H1 (cell line): Measurements from ENCODE around the gene ARID1B. TPM values are rescaled to one million over a fixed set of nuclear protein-coding genes. Genes with fewer than 3 reads are reported as not detected.

Experiments
- CTCF ChIA-PET: fragments of 300-600 bp; sonication (Branson Sonifier 250); formaldehyde crosslinking; loops from one replicate; lab custom pipeline; 2021; ENCODE audit not compliant: partially characterized antibody; lab: Charles Lee
- POLR2A ChIA-PET: fragments of 300-600 bp; sonication (Branson Sonifier 250); formaldehyde crosslinking; loops from one replicate; lab custom pipeline; 2021; ENCODE audit warnings: inconsistent platforms; ENCODE audit not compliant: partially characterized antibody; lab: Charles Lee
- DNase-seq, 2 experiments: peaks; one replicate each; pipeline versions ENCODE4 v3.0.0 to v3.0.0-alpha.2; 2010 to 2022; ENCODE audit warnings: low spot score in 2 of 2, low read depth in 1 of 2, mixed read lengths in 1 of 2
- FAIRE-seq: peaks from 2 replicates; lab custom pipeline; 2011; peaks lifted over from hg19 to GRCh38; lab: Jason Lieb, UNC
- H2AFZ ChIP-seq: 2 replicates; pipeline ENCODE4 v1.8.1; 2012; ENCODE audit warnings: low read length, inconsistent platforms
- H2AK5ac ChIP-seq: 2 replicates; pipeline ENCODE4 v1.6.1; 2013; ENCODE audit warnings: low read depth, low read length
- H2BK120ac ChIP-seq: replicated peaks from 2 replicates; pipeline ENCODE3; 2013; ENCODE audit warnings: low read depth, low read length, inconsistent platforms
- H2BK12ac ChIP-seq: 2 replicates; pipeline ENCODE4 v1.6.1; 2013; ENCODE audit warnings: low read depth, low read length
- H2BK15ac ChIP-seq: 2 replicates; pipeline ENCODE4 v1.6.1; 2013; ENCODE audit warnings: low read length
- H2BK20ac ChIP-seq: 2 replicates; pipeline ENCODE4 v1.6.1; 2013; ENCODE audit warnings: low read length
- H2BK5ac ChIP-seq: 2 replicates; pipeline ENCODE4 v1.6.1; 2013; ENCODE audit warnings: low read depth, low read length
- H3K14ac ChIP-seq: 2 replicates; pipeline ENCODE4 v1.6.1; 2013; ENCODE audit warnings: inconsistent platforms; ENCODE audit not compliant: insufficient read length
- H3K18ac ChIP-seq: 2 replicates; pipeline ENCODE4 v1.6.1; 2013; ENCODE audit warnings: low read length; ENCODE audit errors: extremely low read depth
- H3K23ac ChIP-seq: 2 replicates; pipeline ENCODE4 v1.6.1; 2013; ENCODE audit warnings: inconsistent platforms; ENCODE audit not compliant: insufficient read length
- H3K23me2 ChIP-seq: 2 replicates; pipeline ENCODE4 v1.6.1; 2013; ENCODE audit warnings: low read depth, low read length
- H3K27ac ChIP-seq: 2 replicates; pipeline ENCODE4 v1.6.1; 2011; ENCODE audit warnings: low read depth, low read length, inconsistent platforms
- H3K27me3 ChIP-seq, 4 experiments: replicated peaks in 1 of 4; 1 replicate in 1 of 4; 2 replicates in 3 of 4; pipeline versions ENCODE4 v1.6.1 to v1.8.1; 2011 to 2013; ENCODE audit warnings: low read length in 3 of 4, mild to moderate bottlenecking in 3 of 4, inconsistent platforms in 2 of 4, mixed read lengths in 2 of 4, moderate library complexity in 1 of 4; ENCODE audit not compliant: control insufficient read depth in 3 of 4, insufficient read depth in 3 of 4; ENCODE audit errors: extremely low read depth in 1 of 4
- H3K36me3 ChIP-seq, 4 experiments: 2 replicates each; pipeline versions ENCODE4 v1.6.1 to v1.8.1; 2011 to 2013; ENCODE audit warnings: mild to moderate bottlenecking in 4 of 4, low read length in 3 of 4, moderate library complexity in 2 of 4, control low read depth in 1 of 4, inconsistent platforms in 1 of 4; ENCODE audit not compliant: insufficient read depth in 4 of 4, control insufficient read depth in 2 of 4
- H3K4ac ChIP-seq: replicated peaks from 2 replicates; pipeline ENCODE3; 2013; ENCODE audit warnings: low read length, low read depth, mixed read lengths, inconsistent platforms; ENCODE audit not compliant: insufficient read length
- H3K4me1 ChIP-seq, 4 experiments: replicated peaks in 1 of 4; 1 replicate in 1 of 4; 2 replicates in 3 of 4; pipeline versions ENCODE4 v1.6.1 to v1.8.1; 2011 to 2013; ENCODE audit warnings: low read length in 3 of 4, inconsistent platforms in 2 of 4, mixed read lengths in 1 of 4; ENCODE audit not compliant: insufficient read depth in 4 of 4, control insufficient read depth in 3 of 4
- H3K4me2 ChIP-seq, 2 experiments: 2 replicates each; pipeline versions ENCODE4 v1.6.1 to v1.8.1; 2011 to 2013; ENCODE audit warnings: low read depth in 2 of 2, low read length in 2 of 2, control low read depth in 1 of 2, inconsistent platforms in 1 of 2, mild to moderate bottlenecking in 1 of 2; ENCODE audit not compliant: insufficient read depth in 1 of 2
- H3K4me3 ChIP-seq, 4 experiments: fragments of 200-600, 300-600 bp in 1 of 4; sonication (generic), shearing (Covaris generic), sonication (Bioruptor Twin) in 1 of 4; 2 replicates each; pipeline versions ENCODE4 v1.5.1 to v1.8.1; 2011 to 2016; ENCODE audit warnings: low read length in 4 of 4, low read depth in 3 of 4, control low read depth in 2 of 4, inconsistent platforms in 2 of 4, mild to moderate bottlenecking in 2 of 4, mixed read lengths in 1 of 4, moderate library complexity in 1 of 4; ENCODE audit not compliant: insufficient read depth in 2 of 4; ENCODE audit errors: extremely low read depth in 1 of 4
- H3K56ac ChIP-seq: replicated peaks from 2 replicates; pipeline ENCODE3; 2013; ENCODE audit warnings: low read depth, mild to moderate bottlenecking, mixed read lengths, low read length, inconsistent platforms; ENCODE audit not compliant: insufficient read length
- H3K79me1 ChIP-seq: 2 replicates; pipeline ENCODE4 v1.6.1; 2013; ENCODE audit warnings: low read depth, low read length, control low read depth
- H3K79me2 ChIP-seq, 2 experiments: 2 replicates each; pipeline versions ENCODE4 v1.6.1 to v1.8.1; 2012 to 2013; ENCODE audit warnings: low read length in 2 of 2, mild to moderate bottlenecking in 2 of 2, inconsistent platforms in 1 of 2; ENCODE audit not compliant: insufficient read depth in 2 of 2, control insufficient read depth in 1 of 2
- H3K9ac ChIP-seq, 4 experiments: replicated peaks in 1 of 4; 1 replicate in 1 of 4; 2 replicates in 3 of 4; pipeline versions ENCODE4 v1.6.1 to v1.8.1; 2011 to 2013; ENCODE audit warnings: low read depth in 3 of 4, low read length in 3 of 4, control low read depth in 2 of 4, mild to moderate bottlenecking in 2 of 4, moderate library complexity in 2 of 4, inconsistent platforms in 1 of 4; ENCODE audit errors: extremely low read depth in 1 of 4
- H3K9me3 ChIP-seq, 2 experiments: 2 replicates each; pipeline versions ENCODE4 v1.6.1 to v1.8.1; 2012 to 2013; ENCODE audit warnings: mild to moderate bottlenecking in 2 of 2, moderate library complexity in 2 of 2, control low read depth in 1 of 2, inconsistent platforms in 1 of 2, low read depth in 1 of 2, low read length in 1 of 2, mixed read lengths in 1 of 2; ENCODE audit not compliant: insufficient read depth in 2 of 2
- H4K20me1 ChIP-seq, 2 experiments: replicated peaks in 1 of 2; 2 replicates each; pipeline versions ENCODE3 to v1.8.1; 2011 to 2013; ENCODE audit warnings: inconsistent platforms in 2 of 2, low read length in 2 of 2, mild to moderate bottlenecking in 1 of 2; ENCODE audit not compliant: insufficient read depth in 2 of 2, control insufficient read depth in 1 of 2
- H4K5ac ChIP-seq: 2 replicates; pipeline ENCODE4 v1.6.1; 2013; ENCODE audit warnings: low read length, low read depth, mixed read lengths, inconsistent platforms; ENCODE audit not compliant: insufficient read length
- H4K8ac ChIP-seq: 2 replicates; pipeline ENCODE4 v1.8.0; 2013; ENCODE audit warnings: mild to moderate bottlenecking, moderate library complexity, low read length, inconsistent platforms; ENCODE audit not compliant: insufficient read depth; ENCODE audit errors: extremely low read depth
- H4K91ac ChIP-seq: replicated peaks from 2 replicates; pipeline ENCODE3; 2013; ENCODE audit warnings: low read length, mixed read lengths, inconsistent platforms; ENCODE audit not compliant: insufficient read length
- POLR2A ChIP-seq, 2 experiments: IDR thresholded peaks; 1 replicate in 1 of 2; 2 replicates in 1 of 2; pipeline ENCODE4 v1.6.1; 2011; ENCODE audit warnings: low read depth in 2 of 2, low read length in 2 of 2, mild to moderate bottlenecking in 2 of 2; ENCODE audit errors: control extremely low read depth in 1 of 2
- WGBS, 2 experiments: shearing (Covaris generic) in 1 of 2; methylation state at CpG; one replicate each; pipeline versions ENCODE4 v1.1.6 to v1.1.7; 2013 to 2015; ENCODE audit warnings: low lambda C conversion rate in 2 of 2, mixed read lengths in 2 of 2, inconsistent platforms in 1 of 2, low coverage in 1 of 2, missing lambda C conversion rate in 1 of 2; ENCODE audit not compliant: insufficient replicate concordance in 2 of 2, insufficient coverage in 1 of 2, insufficient read length in 1 of 2; ENCODE audit errors: extremely low coverage in 1 of 2, missing lambda C conversion rate in 1 of 2; 5-methylcytosine and 5-hydroxymethylcytosine counted together
- polyA plus RNA-seq, 7 experiments: library from polyadenylated mRNA; depleted of rRNA in 3 of 7; stranded (reverse) in 5 of 7; unstranded in 2 of 7; fragments of >200 nt in 5 of 7; fragments of 200-250 nt in 2 of 7; gene quantifications; 1 replicate in 5 of 7; 2 replicates in 1 of 7; 4 replicates in 1 of 7; pipeline versions ENCODE4 v1.2.1 to v1.2.3, GENCODE V29; 2011 to 2013; ENCODE audit warnings: missing spikeins in 2 of 7, mixed read lengths in 2 of 7
- total RNA-seq: library from RNA; stranded (reverse); fragmentation: NEBNext Ultra II Directional; extraction: Animal tissue kit (Norgen Biotek cat#: 25700); gene quantifications from 2 replicates; pipeline ENCODE4 v1.2.1, GENCODE V29; 2021

Gene ARID1B
- total and polyA plus RNA-seq, 2 of the 8 experiments (the other 6 are each of a cell fraction or from before 2014, with no cell fraction given), result 24.3 to 70.3 TPM

GRCh38 chr6:157226761-157227160, 449.6 kb downstream of the ARID1B start:
- H3K4me1 ChIP-seq, result peaks cover 0 to 21% (median 7%) of the 10 kb centered on the region in 4 experiments; a peak in 5 of 7 replicates

More at GRCh38 chr6:157226761-157227160, 449.6 kb downstream of the ARID1B start:
- no peaks in the 10 kb centered on the region; a peak in 1 of 7 replicates for H3K27me3 ChIP-seq
- H3K27ac ChIP-seq, result no peak overlapping the region
- no peak overlapping the region for H4K5ac ChIP-seq
- no peaks in the 10 kb centered on the region for H3K79me1 ChIP-seq
- H3K23ac ChIP-seq, result no peak overlapping the region
- TF ChIP-seq POLR2A (IDR thresholded peaks at IDR 0.05; ENCODE audit: control extremely low read depth in 1 of 2, low read depth in 2 of 2, low read length in 2 of 2), result no peak
- no peaks in the 10 kb centered on the region for H3K9me3 ChIP-seq
- no peak overlapping the region for H3K4me2 ChIP-seq
- FAIRE-seq, result no peak
- H2AFZ ChIP-seq, result no peak overlapping the region
- POLR2A ChIA-PET, result no interaction called here
- H2BK12ac ChIP-seq, result no peak overlapping the region
- peaks cover 0 to 2% of the 10 kb centered on the region in 2 experiments for H4K20me1 ChIP-seq
- H4K8ac ChIP-seq, result no peak overlapping the region
- no peak overlapping the region for H4K91ac ChIP-seq
- no peaks in the 10 kb centered on the region for H3K79me2 ChIP-seq
- H2BK120ac ChIP-seq, result no peak overlapping the region
- WGBS, 2 experiments, result 86% methylated on average over 4 of the region's 4 CpGs; no CpG with 5 or more reads in 1 of the 2 experiments
- no peak overlapping the region for H3K18ac ChIP-seq
- H3K14ac ChIP-seq, result no peak overlapping the region
- H3K36me3 ChIP-seq, result no peaks in the 10 kb centered on the region
- CTCF ChIA-PET, result interaction anchor here (0.9 to 1.6 kb wide), 7 partner anchors 9 to 51 kb away, joined by 3 to 6 read pairs (median 4); no protein-coding TSS in a partner anchor
- no peak overlapping the region for H2AK5ac ChIP-seq
- no peak overlapping the region for H3K4me3 ChIP-seq
- H3K23me2 ChIP-seq, result no peaks in the 10 kb centered on the region
- no peak overlapping the region for H3K9ac ChIP-seq
- no peak overlapping the region for H2BK15ac ChIP-seq
- DNase-seq, result peak in 1 of 2 experiments; percentile 45
- H3K4ac ChIP-seq, result no peak overlapping the region
- H2BK5ac ChIP-seq, result no peak overlapping the region
- H3K56ac ChIP-seq, result no peak overlapping the region
- no peak overlapping the region for H2BK20ac ChIP-seq
